HG03442 (cell line): Measurements from ENCODE around the gene ZNF485.
"Not testable (repeated sequence)": the region's sequence is repeated elsewhere in the genome, so short reads cannot be mapped to it uniquely, and the experiment has no call there.

Experiments
- ATAC-seq: cut with Tn5 transposase; IDR thresholded peaks from one replicate; pipeline ENCODE4 v1.9.1; 2021; ENCODE audit warnings: mild to moderate bottlenecking, moderate library complexity; ENCODE audit not compliant: unreplicated experiment

Gene ZNF485

GRCh38 chr10:43601576-43601975 is 4.7 kb upstream of the ZNF485 start:
- ATAC-seq, result not testable (repeated sequence)

DNA sequence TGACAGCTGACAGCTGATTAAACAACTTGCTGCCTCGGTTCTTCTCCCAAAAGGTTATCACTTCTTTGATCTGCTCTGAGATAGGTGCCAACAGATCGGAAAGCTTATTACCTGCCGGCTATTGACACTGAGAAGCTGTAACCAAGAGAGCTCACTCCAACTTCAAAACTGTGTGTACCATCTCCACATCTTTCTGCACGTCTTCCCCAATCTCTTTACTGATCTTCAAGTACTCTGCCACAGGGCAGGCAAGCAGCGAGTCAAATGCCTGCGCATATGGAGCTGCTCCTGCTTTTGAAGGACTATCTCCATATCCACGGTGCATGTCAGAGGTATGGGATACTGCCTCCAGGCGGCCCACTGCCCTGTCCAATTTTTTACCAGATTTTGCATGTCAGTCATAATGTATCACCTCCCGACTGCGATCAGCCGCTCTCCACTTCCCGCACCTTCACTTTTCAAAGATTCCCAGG is 352 bp upstream of the ZNF485 start:
- no peak for ATAC-seq

DNA sequence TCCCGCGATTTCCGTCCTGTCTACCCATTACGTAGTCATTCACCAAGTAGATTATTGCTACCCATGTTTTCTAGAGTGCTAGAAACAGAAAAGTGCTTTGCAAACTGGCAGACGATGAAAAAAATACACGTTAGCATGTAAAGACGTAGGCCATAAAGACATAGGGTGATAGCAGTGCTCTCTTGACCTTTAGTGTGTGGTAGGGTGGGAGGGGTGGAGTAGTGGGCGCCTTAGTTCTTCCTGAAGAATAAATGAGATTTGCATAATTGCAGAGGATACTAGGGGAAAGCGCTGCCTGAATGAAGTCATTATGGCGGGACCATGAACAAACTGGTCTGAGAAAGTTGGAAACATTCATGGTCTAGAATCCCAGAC is 948 bp downstream of the ZNF485 start:
- ATAC-seq, result no peak

GRCh38 chr10:43610636-43611035 is 4.4 kb downstream of the ZNF485 start:
- no peak for ATAC-seq

DNA sequence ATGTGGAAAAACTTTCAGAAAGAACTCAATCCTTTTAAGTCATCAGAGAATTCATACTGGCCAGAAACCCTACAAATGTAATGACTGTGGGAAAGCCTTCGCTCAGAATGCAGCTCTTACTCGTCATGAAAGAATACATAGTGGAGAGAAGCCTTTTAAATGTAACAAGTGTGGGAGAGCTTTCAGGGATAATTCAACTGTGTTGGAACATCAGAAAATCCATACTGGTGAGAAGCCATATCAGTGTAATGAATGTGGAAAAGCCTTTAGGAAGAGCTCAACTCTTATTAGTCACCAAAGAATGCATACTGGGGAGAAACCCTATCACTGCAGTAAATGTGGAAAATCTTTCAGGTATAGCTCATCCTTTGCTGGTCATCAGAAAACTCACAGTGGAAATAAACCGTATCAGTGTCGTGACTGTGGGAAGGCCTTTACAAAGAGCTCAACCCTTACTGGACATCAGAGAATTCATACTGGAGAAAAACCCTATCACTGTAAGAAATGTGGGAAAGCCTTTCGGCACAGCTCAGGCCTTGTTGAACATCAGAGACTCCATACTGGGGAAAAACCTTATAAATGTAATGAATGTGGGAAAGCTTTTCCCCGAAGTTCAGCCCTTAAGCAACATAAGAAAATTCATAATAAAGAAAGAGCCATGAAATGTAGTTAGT is 10.6 kb downstream of the ZNF485 start:
- no peak for ATAC-seq

GRCh38 chr10:43619368-43619767 is 13.1 kb downstream of the ZNF485 start:
- ATAC-seq, result no peak

GRCh38 chr10:43622038-43622437 is 15.8 kb downstream of the ZNF485 start:
- ATAC-seq, result no peak

DNA sequence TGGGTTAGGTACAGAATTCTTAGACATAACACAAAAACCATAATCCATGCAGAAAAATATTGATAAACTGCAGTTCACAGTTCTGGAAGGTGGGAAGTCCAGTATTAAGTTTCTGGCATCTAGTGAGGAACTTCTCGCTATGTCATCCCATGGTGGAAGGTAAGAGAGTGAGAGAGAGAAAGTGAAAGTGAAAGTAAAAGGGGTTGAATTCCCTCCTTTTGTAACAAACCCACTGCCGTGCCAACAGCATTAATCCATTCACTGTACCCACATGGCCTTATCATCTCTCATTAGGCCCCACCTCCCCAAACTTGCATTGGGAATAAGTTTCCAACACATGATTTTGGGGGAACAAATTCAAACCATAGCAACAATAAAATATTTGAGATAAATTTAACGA is 17.1 kb downstream of the ZNF485 start:
- ATAC-seq, result no peak

DNA sequence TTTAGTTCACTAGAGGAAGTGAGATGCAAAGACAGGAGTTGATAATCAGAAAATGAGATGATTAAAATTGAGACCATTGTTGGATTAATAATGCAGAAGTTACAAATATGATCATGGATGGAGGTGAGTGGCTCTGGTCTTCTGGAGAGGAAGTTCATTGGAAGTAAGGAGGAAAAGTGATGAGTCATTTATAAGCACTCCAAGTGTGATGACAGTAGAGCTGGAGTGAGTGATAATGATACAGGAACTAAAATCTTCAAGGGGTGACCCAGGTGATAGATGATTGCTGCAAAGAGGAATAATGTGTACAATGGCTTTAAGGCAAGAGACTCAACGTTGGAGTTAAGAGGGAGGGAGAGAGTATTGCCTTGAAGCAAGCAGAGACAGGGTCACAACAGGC is 21.7 kb downstream of the ZNF485 start:
- no peak for ATAC-seq

- no peak for ATAC-seq
These were observed 22.7 kb downstream of the ZNF485 start for GRCh38 chr10:43628956-43629355.

GRCh38 chr10:43635816-43636215 is 29.6 kb downstream of the ZNF485 start:
- not testable (repeated sequence) for ATAC-seq

GRCh38 chr10:43640603-43641002 is 34.4 kb downstream of the ZNF485 start:
- ATAC-seq, result no peak

GRCh38 chr10:43644252-43644651 is 38.0 kb downstream of the ZNF485 start:
- no peak for ATAC-seq

DNA sequence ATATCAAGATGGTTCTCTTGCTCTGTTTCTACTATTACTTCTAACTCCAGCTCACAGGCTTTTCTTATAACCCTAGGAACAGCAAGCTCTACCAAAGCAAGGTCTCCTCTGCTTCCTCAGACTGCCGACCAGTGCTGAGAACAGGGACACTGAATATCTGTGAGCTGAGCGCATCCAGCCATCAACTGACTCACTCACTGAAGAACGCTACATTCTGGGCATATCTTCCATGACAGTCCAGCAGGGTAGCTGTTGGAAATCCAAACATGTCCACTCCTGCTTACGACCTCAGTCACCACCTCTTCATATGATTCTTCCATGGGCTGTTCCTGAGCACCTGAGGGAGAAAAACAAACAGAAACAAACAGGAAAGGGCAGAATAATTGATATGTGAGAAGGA is 39.6 kb downstream of the ZNF485 start:
- no peak for ATAC-seq

GRCh38 chr10:43647576-43647975 is 41.3 kb downstream of the ZNF485 start:
- ATAC-seq, result no peak

GRCh38 chr10:43648095-43648397 is 41.8 kb downstream of the ZNF485 start:
- ATAC-seq, result no peak

- peak; percentile 98 for ATAC-seq
These were observed 42.4 kb downstream of the ZNF485 start, which contains the start of gene ZNF32 for GRCh38 chr10:43648398-43649184. Gene ZNF32 (minus strand): TSS chr10:43648881. CDS start chr10:43646133, 2,748 bp downstream.

DNA sequence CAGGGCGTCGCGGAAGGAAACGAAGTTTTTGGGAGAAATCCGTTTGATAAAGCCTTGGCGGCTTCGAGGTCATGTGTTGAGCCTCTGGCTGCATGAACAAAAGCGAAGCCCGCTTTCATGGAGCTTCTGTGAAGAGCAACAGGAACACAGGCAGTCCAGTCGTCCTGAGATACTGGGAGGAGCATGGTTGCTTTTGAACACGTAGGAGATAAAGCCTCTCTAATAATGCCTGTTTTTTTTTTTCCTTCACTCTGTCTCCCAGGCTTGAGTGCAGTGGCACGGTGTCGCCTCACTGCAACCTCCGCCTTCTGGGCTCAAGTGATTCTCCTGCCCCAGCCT is 42.9 kb downstream of the ZNF485 start:
- ATAC-seq, result peak; percentile 1

GRCh38 chr10:43653746-43654145 is 47.5 kb downstream of the ZNF485 start:
- ATAC-seq, result no peak

DNA sequence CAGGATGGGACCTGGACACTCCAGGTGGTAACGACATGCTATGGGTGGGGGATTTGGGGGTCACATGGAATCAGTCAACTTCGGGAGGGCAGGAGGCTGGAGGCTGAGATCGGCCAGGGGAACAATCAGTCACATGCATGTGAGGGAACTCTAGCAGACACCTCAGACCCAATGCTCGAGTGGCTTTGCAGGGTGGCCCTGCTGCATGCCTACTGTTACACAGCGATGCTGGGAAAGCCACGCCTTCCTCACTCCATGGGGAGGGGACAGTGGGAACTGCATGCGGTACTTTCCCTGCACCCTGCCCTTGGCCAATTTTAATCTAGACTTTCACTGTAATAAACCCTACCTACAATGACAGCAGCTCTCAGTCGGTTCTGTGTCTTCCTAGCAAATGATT is 49.1 kb downstream of the ZNF485 start:
- ATAC-seq, result no peak

- no peak for ATAC-seq
These were observed 52.0 kb downstream of the ZNF485 start for GRCh38 chr10:43658227-43658626.

- no peak for ATAC-seq
These were observed 58.8 kb downstream of the ZNF485 start for GRCh38 chr10:43665054-43665453.

- ATAC-seq, result no peak
These were observed 60.3 kb downstream of the ZNF485 start for GRCh38 chr10:43666552-43666951.
